ENCODE measurements around the gene FRMD3. TPM values are rescaled to one million over a fixed set of nuclear protein-coding genes. Genes with fewer than 3 reads are reported as not detected.
A peak's percentile ranks its signal among the peaks of the same experiment; 100 is the strongest.
"Not testable (repeated sequence)": the region's sequence is repeated elsewhere in the genome, so short reads cannot be mapped to it uniquely, and the experiment has no call there.

FRMD3 gene
- total RNA-seq, 1 experiment from 2014 or later: 1.4 TPM

- H3K27ac Mint-ChIP-seq: no peak overlapping the region
- TF ChIP-seq JAZF1 (CRISPR knock-in tag; IDR thresholded peaks at IDR 0.05): no peak
- no peak for TF ChIP-seq FOXP1 (CRISPR knock-in tag; IDR thresholded peaks at IDR 0.05; ENCODE audit: borderline replicate concordance)
- peak; percentile 58; the same call in 1 of the 2 replicates for TF ChIP-seq ETV6 (CRISPR knock-in tag; IDR thresholded peaks at IDR 0.05)
- no peak for TF ChIP-seq TCF7 (CRISPR knock-in tag; IDR thresholded peaks at IDR 0.05; ENCODE audit: low read depth)
- TF ChIP-seq OVOL2 (CRISPR knock-in tag; IDR thresholded peaks at IDR 0.05; ENCODE audit: borderline replicate concordance): no peak
- TF ChIP-seq, protein P1, sequence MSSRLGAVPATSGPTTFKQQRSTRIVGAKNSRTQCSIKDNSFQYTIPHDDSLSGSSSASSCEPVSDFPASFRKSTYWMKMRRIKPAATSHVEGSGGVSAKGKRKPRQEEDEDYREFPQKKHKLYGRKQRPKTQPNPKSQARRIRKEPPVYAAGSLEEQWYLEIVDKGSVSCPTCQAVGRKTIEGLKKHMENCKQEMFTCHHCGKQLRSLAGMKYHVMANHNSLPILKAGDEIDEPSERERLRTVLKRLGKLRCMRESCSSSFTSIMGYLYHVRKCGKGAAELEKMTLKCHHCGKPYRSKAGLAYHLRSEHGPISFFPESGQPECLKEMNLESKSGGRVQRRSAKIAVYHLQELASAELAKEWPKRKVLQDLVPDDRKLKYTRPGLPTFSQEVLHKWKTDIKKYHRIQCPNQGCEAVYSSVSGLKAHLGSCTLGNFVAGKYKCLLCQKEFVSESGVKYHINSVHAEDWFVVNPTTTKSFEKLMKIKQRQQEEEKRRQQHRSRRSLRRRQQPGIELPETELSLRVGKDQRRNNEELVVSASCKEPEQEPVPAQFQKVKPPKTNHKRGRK (CRISPR knock-in tag; IDR thresholded peaks at IDR 0.05; ENCODE audit: borderline replicate concordance): peak; percentile 77; the same call in 1 of the 2 replicates
- ChIA-PET CTCF (interaction anchor here (1.1 kb wide), 1 partner anchor 28 kb away, joined by 4 read pairs; no protein-coding TSS in a partner anchor), POLR2A (no interaction called here)
- H3K9me3 Mint-ChIP-seq: peaks cover 5% of the 10 kb centered on the region
- H3K27me3 Mint-ChIP-seq (ENCODE audit: low read depth): no peaks in the 10 kb centered on the region
- H3K36me3 Mint-ChIP-seq: no peaks in the 10 kb centered on the region
- no peak for DNase-seq (ENCODE audit: low spot score)
- H3K4me3 Mint-ChIP-seq: no peak overlapping the region
- ATAC-seq: peak; percentile 76
- H3K4me1 Mint-ChIP-seq: peaks cover 4% of the 10 kb centered on the region
These were observed 175.7 kb downstream of the FRMD3 start for GRCh38 chr9:83362341-83362995.

DNA sequence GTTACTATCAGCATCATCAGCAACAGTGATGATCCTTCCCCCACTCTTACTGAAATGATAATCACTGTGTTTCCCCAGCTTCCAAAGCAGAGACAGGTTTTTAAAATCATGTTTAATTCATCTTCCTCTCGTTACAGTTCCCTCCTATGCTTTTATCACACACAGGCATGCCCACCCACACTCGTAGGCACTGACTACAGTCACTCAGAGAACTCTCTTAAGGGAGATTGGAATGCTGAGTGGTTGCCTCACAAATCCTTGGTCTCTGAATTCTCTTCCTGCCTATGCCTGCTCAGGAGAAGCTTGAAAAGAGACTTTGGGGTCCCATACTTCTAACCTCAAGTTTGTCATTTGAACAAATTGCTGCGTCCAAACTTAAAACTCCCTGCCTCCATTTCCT lies 179.2 kb downstream of the FRMD3 start:
- POLR2A ChIA-PET: no interaction called here
- H3K36me3 Mint-ChIP-seq: no peaks in the 10 kb centered on the region
- no peaks in the 10 kb centered on the region for H3K27me3 Mint-ChIP-seq (ENCODE audit: low read depth)
- DNase-seq (ENCODE audit: low spot score): no peak
- no peak overlapping the region for H3K4me3 Mint-ChIP-seq
- TF ChIP-seq, protein P2, sequence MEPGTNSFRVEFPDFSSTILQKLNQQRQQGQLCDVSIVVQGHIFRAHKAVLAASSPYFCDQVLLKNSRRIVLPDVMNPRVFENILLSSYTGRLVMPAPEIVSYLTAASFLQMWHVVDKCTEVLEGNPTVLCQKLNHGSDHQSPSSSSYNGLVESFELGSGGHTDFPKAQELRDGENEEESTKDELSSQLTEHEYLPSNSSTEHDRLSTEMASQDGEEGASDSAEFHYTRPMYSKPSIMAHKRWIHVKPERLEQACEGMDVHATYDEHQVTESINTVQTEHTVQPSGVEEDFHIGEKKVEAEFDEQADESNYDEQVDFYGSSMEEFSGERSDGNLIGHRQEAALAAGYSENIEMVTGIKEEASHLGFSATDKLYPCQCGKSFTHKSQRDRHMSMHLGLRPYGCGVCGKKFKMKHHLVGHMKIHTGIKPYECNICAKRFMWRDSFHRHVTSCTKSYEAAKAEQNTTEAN (CRISPR knock-in tag; IDR thresholded peaks at IDR 0.05): no peak
- no peak for TF ChIP-seq KAT7 (CRISPR knock-in tag; IDR thresholded peaks at IDR 0.05; ENCODE audit: borderline replicate concordance)
- no peak for TF ChIP-seq ZNF423 (CRISPR knock-in tag; IDR thresholded peaks at IDR 0.05)
- no peak for TF ChIP-seq CDX4 (CRISPR knock-in tag; IDR thresholded peaks at IDR 0.05; ENCODE audit: borderline replicate concordance)
- TF ChIP-seq, protein P3, sequence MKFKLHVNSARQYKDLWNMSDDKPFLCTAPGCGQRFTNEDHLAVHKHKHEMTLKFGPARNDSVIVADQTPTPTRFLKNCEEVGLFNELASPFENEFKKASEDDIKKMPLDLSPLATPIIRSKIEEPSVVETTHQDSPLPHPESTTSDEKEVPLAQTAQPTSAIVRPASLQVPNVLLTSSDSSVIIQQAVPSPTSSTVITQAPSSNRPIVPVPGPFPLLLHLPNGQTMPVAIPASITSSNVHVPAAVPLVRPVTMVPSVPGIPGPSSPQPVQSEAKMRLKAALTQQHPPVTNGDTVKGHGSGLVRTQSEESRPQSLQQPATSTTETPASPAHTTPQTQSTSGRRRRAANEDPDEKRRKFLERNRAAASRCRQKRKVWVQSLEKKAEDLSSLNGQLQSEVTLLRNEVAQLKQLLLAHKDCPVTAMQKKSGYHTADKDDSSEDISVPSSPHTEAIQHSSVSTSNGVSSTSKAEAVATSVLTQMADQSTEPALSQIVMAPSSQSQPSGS (CRISPR knock-in tag; IDR thresholded peaks at IDR 0.05; ENCODE audit: borderline replicate concordance, low read depth): no peak
- TF ChIP-seq TEAD1 (CRISPR knock-in tag; IDR thresholded peaks at IDR 0.05): no peak
- no peak for TF ChIP-seq ZNF121 (CRISPR knock-in tag; IDR thresholded peaks at IDR 0.05)
- no peak for TF ChIP-seq ZBTB21 (CRISPR knock-in tag; IDR thresholded peaks at IDR 0.05; ENCODE audit: borderline replicate concordance)
- no peak for TF ChIP-seq ZNF263 (CRISPR knock-in tag; IDR thresholded peaks at IDR 0.05; ENCODE audit: low read depth)
- TF ChIP-seq NR3C1 (CRISPR knock-in tag; conservative IDR thresholded peaks at IDR 0.05; ENCODE audit: low read depth): no peak
- TF ChIP-seq ZNF138 (CRISPR knock-in tag; conservative IDR thresholded peaks at IDR 0.05): no peak
- TF ChIP-seq IRF1 (CRISPR knock-in tag; IDR thresholded peaks at IDR 0.05): no peak
- CTCF ChIA-PET: no interaction called here
- no peak overlapping the region for H3K27ac Mint-ChIP-seq
- peaks cover 19% of the 10 kb centered on the region for H3K9me3 Mint-ChIP-seq
- H3K4me1 Mint-ChIP-seq: peaks cover 4% of the 10 kb centered on the region
- ATAC-seq: no peak

- DNase-seq (ENCODE audit: low spot score); H3K4me1 Mint-ChIP-seq; H3K27me3 Mint-ChIP-seq (ENCODE audit: low read depth); CTCF ChIA-PET; H3K27ac Mint-ChIP-seq; ATAC-seq; H3K36me3 Mint-ChIP-seq; H3K4me3 Mint-ChIP-seq; POLR2A ChIA-PET: not testable (repeated sequence)
- H3K9me3 Mint-ChIP-seq: peaks cover 19% of the 10 kb centered on the region
These were observed 179.7 kb downstream of the FRMD3 start for GRCh38 chr9:83358493-83358892.

Measured in WTC11 (cell line).